Activated CD8-positive, alpha-beta memory T cell treated with anti-CD3 and anti-CD28 coated beads, Interleukin-2, amount 50 U/mL, for 48 hours (primary cell): ENCODE results near the gene PHPT1.
A peak's percentile ranks its signal among the peaks of the same experiment; 100 is the strongest.

Experiments used
- DNase-seq: peaks from one replicate; pipeline ENCODE4 v3.0.0-alpha.2; 2020

Gene PHPT1

GRCh38 chr9:136849960-136850865 is 1.0 kb downstream of the PHPT1 start:
- DNase-seq, result no peak

DNA sequence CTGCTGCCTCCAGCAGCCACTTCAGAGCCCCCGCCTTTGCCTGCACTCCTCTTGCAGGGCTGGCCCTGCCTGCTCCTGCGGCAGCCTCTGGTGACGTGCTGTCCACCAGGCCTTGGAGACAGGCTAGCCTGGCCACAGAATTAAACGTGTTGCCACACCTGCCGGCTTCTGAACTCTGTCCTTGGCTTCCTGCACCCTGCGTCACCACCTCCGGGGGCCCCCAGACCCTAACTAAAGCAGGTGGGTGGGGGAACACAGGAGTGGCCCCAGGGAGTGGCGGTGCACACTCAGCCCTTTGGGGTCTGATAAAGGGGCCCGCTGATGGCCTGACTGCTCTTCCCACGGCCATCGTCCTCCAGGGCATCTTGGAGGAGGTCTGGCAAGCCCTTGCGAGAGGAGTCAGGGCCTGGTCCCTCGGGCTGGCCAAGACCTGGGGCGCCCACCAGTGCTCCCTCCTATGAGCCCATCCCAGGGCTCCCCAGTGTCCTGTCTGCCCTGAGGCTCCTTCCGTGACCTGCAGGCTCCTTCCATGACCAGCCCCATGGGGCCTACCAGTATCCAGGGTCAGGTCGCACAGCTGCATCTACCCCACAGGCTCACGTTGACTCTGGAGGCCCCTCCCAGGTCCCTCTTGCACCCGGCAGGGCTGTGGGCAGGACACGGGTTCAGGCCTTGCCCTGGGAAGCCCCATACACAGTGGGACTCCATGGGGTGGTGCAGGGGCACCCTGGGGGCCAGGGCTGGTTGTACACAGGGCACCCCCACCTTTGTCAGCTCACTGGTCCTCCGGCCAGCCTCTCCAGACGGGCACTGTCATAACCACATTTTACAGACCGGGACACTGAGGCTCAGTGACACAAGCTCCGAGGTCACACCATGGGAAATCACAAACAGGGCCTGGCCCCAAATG is 1.9 kb downstream of the PHPT1 start:
- DNase-seq, result no peak

DNA sequence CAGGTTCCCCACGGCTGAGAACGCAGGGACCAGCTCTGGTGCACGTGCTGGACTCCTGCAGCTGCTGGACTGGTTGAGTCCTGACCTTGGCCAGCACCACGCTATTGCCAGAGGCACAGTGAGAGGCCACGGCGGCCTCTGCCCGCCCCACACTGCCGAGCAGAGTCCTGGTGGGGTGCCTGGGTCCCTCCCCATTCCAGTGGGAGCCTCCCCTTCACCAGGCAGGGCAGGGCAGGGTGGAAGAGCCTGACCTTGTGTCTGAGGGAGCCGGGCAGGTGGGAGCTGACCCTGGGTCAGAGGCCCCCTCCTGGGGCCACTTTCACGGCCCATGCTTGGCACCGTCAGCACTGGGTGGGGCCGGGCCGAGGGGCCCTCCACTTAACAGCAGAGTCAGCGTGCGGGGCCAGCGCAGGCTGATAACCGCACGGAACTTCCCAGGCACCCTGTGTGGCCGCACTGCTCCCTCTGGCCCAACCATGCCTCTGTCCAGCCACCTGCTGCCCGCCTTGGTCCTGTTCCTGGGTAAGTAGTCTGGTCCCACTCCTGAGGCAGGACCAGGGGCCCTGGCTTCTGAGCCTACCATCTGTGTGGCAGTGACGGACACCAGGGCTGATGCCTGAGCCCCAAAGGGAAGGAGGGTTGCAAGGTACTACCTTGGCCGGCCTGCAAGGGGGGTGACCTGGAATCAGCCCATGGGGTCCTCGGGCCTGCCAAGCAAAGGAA is 2.9 kb downstream of the PHPT1 start, which contains the start of gene MAMDC4:
MAMDC4 (plus strand) TSS at position 406 of the 723 bp plus-strand sequence; CDS start at position 477, 71 bp downstream.
- no peak for DNase-seq

- no peak for DNase-seq
These were observed 3.7 kb downstream of the PHPT1 start for GRCh38 chr9:136852664-136853595.

GRCh38 chr9:136853596-136854112 is 4.4 kb downstream of the PHPT1 start:
- no peak for DNase-seq

DNA sequence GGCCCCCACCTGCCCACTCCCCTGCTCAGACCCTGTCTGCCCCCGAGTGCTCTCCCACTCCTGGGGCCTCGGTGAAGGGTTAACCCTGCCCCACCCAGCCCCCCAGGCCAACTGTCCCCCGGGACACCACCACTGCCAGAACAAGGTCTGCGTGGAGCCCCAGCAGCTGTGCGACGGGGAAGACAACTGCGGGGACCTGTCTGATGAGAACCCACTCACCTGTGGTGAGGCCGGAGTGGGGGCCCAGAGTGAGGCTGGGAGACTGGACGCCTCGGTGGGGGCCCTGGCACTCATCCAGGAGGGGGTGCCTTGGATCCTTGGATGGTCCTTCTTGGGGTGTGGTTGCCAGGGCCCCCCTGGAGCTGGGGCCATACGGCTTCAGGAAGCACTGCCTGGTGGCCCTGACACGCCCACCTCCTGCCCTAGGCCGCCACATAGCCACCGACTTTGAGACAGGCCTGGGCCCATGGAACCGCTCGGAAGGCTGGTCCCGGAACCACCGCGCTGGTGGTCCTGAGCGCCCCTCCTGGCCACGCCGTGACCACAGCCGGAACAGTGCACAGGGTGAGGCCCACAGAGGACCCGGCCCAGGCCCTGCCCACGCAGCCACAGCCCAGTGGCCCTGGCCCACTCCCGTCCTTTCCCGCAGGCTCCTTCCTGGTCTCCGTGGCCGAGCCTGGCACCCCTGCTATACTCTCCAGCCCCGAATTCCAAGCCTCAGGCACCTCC is 5.1 kb downstream of the PHPT1 start:
- peak; percentile 53 for DNase-seq

DNA sequence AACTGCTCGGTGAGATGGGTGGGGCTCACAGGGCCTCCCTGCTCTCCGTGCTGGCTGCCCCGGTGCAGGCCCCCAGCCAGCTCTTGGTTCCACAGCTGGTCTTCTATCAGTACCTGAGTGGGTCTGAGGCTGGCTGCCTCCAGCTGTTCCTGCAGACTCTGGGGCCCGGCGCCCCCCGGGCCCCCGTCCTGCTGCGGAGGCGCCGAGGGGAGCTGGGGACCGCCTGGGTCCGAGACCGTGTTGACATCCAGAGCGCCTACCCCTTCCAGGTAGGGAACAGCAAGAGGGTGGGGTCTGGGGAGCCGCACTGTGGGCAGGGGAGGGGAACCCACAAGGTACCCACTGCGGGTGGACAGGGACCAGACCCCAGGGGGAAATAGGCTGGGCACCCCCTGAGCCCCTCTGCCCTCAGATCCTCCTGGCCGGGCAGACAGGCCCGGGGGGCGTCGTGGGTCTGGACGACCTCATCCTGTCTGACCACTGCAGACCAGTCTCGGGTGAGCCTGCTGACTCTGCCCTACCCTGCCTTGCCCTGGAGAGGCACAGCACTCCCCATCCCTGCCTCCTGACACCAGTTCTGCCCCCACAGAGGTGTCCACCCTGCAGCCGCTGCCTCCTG is 5.7 kb downstream of the PHPT1 start:
- DNase-seq, result peak; percentile 51

GRCh38 chr9:136855461-136856078 is 6.4 kb downstream of the PHPT1 start:
- peak; percentile 51 for DNase-seq

- peak; percentile 52 for DNase-seq
These were observed 6.9 kb downstream of the PHPT1 start for GRCh38 chr9:136856079-136856476.

DNA sequence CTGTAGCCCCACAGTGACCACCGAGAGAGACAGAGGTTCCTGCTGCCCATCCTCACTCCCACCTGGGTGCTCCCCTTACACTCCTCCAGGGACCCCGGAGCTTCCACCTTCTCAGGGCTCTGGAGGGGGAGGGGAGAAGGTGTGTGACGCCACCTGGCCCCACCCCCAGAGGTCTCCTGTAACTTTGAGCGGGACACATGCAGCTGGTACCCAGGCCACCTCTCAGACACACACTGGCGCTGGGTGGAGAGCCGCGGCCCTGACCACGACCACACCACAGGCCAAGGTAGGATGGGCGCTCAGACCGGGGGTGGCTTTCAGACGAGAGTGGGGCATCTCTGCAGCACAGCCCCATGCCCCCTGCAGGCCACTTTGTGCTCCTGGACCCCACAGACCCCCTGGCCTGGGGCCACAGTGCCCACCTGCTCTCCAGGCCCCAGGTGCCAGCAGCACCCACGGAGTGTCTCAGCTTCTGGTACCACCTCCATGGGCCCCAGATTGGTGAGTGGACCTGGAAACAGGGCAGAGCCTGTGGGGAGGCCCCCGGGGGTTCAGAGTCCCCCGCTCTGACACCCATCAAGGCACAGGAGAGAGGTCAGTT is 7.4 kb downstream of the PHPT1 start:
- peak; percentile 55 for DNase-seq

GRCh38 chr9:136857166-136857565 is 8.0 kb downstream of the PHPT1 start:
- no peak for DNase-seq

GRCh38 chr9:136857581-136858412 is 8.6 kb downstream of the PHPT1 start:
- DNase-seq, result peak; percentile 55

DNA sequence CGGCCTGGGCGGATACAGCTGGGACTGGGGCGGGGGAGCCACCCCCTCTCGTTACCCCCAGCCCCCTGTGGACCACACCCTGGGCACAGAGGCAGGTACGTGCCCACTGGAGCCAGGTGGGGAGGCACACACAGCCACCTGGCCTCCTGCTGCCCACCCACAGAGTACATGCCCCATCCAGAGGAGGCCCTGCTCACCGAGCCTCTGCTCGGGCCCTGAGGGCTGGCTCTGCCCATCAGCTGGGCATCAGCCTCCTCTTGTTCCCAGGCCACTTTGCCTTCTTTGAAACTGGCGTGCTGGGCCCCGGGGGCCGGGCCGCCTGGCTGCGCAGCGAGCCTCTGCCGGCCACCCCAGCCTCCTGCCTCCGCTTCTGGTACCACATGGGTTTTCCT is 9.2 kb downstream of the PHPT1 start:
- no peak for DNase-seq

- no peak for DNase-seq
These were observed 9.9 kb downstream of the PHPT1 start for GRCh38 chr9:136858844-136859757.

DNA sequence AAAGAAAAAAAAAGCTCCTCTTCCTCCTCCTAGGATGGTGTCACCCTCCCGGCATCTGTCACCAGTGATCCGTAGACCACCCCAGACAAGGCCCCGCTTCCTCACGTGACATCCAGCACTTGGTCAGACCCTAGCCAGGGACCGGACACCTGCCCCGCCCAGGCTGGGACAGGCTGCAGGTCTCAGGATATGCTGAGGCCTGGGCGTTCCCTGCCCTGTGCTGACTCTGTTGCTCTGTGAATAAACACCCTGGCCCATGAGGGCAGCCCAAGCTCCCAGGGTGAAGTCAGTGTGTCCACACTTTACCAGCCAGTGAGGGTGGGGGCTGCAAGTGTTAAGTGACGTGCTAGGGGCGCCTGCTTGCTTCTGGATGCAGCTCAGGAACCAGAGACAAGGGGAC is 11.3 kb downstream of the PHPT1 start:
- DNase-seq, result no peak

GRCh38 chr9:136860933-136861873 is 12.0 kb downstream of the PHPT1 start:
- DNase-seq, result no peak
